NCI-H345 treated with DMSO at 0.1 percent for 48 hours (cell line): Measurements from ENCODE around the gene EXOSC9.
A peak's percentile ranks its signal among the peaks of the same experiment; 100 is the strongest.
"Not testable (repeated sequence)": the region's sequence is repeated elsewhere in the genome, so short reads cannot be mapped to it uniquely, and the experiment has no call there.

Experiments
- DNase-seq: peaks from one replicate; lab custom pipeline; 2025; ENCODE audit not compliant: unreplicated experiment; lab: John Stamatoyannopoulos, UW

The EXOSC9 gene, protein sequence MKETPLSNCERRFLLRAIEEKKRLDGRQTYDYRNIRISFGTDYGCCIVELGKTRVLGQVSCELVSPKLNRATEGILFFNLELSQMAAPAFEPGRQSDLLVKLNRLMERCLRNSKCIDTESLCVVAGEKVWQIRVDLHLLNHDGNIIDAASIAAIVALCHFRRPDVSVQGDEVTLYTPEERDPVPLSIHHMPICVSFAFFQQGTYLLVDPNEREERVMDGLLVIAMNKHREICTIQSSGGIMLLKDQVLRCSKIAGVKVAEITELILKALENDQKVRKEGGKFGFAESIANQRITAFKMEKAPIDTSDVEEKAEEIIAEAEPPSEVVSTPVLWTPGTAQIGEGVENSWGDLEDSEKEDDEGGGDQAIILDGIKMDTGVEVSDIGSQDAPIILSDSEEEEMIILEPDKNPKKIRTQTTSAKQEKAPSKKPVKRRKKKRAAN

DNA sequence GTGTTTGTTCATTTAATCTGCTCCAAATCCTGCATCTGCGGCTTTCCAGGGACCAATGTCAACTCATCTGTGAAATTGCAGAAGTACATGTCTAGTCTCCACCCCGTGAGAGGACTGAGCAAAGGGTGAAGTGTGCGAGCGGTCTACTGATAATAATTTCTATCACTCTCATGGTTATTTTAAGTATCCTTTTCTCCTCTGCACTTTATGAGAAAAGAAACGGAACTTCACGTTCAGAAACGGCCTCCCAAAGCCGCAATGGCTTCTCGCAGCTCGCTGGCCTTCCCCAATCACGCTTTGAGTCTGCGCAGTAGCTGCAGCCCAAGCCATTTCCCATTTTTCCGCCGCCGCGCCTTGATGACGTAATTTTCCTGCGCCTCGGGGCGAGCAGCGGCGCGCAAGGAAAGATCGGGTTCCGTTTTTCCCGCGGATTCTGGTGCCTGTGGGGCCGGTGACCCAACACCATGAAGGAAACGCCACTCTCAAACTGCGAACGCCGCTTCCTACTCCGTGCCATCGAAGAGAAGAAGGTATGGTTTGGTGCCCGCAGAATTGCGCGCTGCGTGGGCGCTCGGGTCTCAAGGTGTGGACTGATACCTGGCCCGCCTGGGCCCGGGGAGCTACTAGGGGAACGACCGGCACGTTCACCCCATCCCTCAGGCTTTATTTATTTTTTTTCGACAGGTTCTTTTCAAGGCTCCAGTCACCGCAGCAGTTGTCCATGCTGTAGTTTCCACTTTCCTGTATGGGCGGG, at the start of gene EXOSC9:
Gene EXOSC9 (plus strand): TSS at position 363 of the 754 bp plus-strand sequence. CDS start 102 bp downstream, at position 465.
- DNase-seq: peak; percentile 79

DNA sequence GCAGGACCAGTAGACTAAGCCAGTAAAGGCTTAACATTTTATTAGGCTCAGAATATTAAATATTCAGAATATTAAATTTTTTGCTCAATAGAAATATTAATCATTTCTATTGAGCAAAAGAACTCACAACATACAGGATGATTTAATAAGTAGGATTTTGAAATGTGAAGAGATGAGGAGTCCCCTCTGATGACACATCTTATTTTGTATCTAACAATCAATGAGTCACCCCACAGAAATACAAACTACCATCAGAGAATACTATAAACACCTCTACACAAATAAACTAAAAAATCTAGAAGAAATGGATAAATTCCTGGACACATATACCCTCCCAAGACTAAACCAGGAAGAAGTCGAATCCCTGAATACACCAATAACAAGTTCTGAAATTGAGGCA, 49.0 kb upstream of the EXOSC9 start:
- DNase-seq: not testable (repeated sequence)

DNA sequence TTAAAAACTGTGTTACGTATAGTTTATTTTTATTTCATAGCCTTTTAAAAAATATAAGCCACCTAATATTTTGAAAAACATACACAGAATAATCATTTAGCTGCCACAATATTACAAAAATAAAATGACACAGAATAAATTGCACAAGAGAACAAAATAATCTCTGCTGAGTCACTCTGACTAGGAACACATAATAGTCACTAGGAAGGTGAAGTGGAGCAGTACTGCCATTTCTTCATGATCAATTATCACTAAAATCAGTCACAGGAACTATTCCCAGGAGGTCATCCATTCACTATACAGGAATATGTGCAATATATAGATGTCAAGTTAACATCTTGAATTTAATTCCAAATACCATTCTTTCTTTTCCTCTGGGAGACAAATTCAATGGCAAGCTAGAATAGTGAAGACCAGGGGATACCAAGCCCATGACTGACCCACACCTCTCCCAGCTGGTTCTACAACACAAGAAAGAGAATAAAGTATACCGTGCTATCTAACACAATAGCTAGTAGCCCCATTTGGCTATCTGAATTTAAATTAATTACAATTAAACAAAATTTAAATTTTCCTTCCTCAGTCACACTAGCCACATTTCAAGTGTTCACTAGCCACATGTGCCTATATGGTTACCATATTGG, 42.1 kb upstream of the EXOSC9 start:
- DNase-seq: no peak

DNA sequence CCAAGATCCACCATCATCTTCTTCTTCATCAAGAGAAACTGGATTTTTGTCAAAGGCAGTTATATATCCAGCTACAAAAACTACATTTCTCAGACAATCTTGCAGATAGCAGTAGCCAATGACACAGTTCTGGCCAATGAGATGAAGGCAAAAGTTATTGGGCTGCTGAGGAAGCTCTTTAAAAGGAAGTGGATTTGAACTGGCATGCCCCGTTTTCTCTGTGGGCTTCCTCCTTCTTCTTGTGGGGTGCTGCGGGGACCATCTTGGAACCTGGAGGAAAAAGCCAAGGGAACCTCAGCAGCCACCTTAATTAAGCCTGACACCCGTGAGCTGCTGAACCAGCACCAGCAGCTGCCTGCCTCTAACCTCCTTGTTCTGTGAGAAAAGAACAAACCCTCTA, 40.9 kb upstream of the EXOSC9 start:
- no peak for DNase-seq

DNA sequence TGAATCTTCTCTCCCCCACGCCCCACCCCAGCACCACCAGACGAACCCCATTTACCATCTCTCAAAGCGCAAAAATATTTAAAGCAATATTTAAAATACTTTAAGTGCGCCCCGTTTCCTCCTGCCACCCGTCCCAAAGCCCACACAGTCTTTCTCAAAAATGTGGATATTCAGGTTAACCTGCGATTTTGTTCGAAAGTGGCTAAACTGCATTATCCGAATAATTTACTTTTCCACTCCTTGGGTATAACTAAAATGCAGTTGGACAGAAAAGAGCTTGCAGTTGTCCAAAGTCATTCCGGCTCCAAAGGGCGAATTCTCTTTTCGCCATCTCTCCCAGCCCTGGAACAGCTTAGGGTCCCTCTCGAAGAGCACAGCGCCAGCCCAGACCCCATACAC, 36.8 kb upstream of the EXOSC9 start:
- no peak for DNase-seq

DNA sequence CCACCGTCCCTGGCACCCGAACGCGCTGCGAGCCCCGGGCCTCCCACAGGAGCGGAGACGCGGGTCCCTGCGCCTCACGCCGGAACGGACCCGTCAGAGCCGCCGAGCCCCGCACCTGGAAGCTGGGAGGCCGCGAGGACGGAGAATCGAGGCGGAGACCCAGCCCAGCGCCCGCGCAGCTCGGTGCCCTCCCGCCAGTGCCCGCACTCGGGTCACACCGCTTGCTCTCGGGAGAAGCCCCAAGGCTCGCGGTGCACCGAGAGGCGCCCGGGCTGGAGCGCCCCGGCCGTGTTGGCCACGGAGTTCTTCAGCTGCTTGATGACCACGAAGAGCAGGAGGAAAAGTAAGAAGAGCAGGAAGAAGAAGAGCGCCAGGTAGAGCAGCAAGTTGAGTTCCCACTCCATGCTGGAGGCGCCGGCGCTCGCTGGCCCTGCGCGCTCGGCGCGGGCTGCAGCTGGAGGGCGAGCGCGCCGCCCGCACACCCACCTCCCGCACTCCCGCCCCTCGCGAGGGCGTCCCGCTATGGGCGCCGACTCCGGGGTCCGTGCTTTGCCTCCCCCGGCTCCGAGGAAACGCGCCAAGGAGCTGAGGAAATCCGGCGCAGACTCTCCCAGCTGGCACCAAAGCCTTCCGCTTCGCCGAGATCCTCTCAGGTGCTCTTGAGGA, 36.3 kb upstream of the EXOSC9 start, which contains the start of gene SMIM43:
Gene SMIM43 (minus strand): TSS at position 463 of the 666 bp plus-strand sequence. CDS start 59 bp downstream, at position 404.
- DNase-seq: peak; percentile 14

DNA sequence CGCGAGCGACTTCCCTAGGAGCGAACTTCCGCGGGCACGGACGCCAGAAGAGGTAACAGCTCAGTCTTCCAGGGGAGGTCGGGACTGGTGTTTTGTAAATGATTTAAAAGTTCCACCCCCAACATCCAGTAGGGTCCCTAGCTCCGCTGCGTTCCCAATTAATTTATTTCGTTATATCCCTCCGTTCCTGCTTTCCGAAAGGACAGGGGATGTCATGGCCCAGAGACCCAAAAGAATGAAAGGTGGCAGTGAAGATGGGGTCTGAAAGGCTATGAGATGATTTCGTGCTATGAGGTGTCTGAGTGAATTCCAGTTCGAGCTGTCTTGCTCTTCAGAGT, 35.8 kb upstream of the EXOSC9 start:
- no peak for DNase-seq

DNA sequence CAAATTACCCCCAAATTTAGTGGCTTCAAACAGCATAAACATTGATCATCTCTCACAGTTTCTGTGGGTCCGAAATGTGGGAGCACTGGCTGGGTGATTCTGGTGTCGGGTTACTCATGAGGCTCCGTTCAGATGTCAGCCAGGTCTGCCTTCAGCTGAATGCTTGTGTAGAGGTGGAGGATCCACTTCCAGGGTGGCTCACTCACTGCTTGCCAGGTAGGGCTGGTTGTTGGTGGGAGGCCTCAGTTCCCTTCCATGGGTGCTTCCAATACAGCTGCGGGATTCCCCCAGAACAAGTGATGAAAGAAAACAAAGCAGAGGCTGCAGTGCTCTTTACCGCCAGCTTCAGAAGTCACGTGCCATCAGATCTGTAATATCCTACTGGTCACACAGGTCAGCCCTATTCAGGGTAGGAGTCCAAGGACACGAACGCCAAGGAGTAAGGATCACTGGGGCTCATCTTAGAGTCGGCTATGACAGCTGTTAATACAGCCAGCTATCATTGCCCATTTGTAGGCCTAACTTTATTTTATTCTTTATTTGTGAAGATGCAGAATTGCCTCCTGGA, 35.1 kb upstream of the EXOSC9 start:
- DNase-seq: no peak

DNA sequence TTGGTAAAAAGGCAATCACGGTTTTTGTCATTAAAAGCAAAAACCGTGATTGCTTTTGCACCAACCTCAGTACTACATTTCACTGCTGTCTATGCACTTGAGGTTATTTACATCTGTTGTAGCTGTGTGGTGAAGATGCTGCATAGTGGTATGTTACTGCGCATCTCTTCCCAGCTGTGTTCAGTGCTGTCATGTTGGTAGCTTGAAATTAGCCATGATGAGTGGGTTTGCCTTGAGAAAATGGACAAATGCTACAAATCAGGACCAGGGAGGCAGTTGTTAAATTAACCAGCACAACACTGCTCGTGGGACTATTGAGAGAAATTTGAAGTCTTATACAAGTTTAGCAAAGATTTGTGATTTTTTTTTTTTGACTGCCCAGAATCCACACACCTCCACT, 34.0 kb upstream of the EXOSC9 start:
- no peak for DNase-seq

DNA sequence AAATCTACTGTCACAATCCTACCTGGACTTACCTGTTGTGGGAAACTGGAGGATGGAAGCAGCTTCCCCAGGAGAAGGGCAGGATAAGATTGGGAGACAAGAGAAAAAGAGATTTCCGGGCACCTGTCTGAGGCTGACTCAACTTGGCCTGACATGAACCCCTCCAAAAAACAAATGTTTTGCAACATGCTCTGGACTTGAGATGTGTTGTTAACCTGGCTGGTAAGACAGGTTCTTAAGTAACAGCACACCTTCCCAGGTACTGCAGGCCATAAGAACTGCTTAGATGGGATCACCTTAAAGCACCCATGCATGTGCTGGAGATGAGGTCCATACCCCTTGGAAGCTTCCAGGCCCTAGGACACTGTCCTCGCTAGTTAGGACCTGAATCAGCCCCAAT, 31.8 kb upstream of the EXOSC9 start:
- no peak for DNase-seq

DNA sequence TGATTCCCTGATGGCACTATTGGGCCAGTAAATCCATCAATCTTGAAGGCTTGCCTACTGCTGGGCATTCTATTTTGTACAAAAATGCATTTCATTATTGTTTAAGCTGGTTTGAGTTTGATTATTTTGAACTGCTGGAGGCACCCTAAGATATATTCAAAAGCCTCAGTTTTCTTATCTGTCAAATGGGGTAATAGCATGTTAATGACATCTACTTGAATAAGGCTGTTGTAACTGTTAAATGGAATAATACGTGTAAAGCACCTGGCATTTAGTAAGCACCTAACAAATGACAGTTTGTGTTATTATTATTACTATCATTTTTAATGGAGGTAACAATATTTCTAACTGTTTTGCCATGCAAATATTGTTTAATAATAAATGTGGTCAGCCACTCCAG, 29.3 kb upstream of the EXOSC9 start:
- no peak for DNase-seq

DNA sequence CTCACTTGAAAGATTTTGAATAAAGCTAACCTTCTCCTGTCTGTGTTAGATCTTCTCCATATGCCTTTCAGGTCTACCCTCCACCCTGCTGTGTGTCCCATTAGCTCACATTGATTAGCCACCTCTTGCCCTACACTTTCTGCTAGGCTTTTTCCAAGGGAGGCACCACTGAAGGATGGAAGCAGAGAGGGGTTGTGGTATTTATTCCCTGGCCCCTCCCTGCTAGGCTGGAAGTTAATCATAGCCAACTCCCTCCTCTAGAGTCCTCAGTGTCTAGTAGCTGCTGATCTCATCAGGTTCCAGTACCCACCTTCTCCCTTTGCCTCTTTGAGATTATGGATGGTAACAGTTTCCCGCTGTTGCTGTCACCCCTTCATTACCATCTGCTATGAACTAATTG, 27.2 kb upstream of the EXOSC9 start:
- DNase-seq: no peak

DNA sequence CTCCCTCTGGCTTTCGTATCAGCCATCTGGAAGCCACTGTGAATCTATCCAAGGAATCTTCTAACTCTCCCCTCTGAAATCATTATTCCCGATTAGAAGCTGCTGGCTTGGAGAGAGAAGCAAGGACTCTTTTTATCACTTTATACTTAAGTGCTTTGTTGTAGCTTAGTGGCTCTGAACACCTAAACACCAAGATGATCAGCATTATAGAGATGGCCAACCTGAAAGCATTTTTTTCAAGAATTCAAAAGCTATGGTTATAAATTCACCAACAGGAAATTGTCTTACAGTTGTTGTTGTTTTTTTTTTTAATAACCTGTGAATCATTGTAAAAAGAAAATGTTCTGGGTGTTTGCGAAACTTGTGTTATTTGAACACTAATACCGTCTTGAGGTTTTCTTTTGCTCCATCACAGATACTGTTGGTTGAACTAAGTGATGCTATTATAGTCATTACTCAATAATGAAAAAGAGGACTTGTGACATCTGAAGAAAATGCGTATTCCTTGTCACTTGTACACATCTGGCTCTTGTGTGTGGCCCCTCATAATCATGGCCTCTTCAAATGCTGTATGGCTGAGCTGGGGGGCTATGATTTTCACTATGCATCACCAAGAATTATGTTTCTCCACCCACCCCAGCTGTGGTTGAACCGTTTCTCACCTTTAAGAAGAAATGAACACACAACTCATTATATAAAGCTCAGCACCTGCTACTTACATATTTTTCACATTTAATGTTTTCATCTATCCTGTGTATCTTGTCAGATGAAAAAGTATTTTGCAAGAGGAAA, 24.3 kb upstream of the EXOSC9 start:
- DNase-seq: no peak

DNA sequence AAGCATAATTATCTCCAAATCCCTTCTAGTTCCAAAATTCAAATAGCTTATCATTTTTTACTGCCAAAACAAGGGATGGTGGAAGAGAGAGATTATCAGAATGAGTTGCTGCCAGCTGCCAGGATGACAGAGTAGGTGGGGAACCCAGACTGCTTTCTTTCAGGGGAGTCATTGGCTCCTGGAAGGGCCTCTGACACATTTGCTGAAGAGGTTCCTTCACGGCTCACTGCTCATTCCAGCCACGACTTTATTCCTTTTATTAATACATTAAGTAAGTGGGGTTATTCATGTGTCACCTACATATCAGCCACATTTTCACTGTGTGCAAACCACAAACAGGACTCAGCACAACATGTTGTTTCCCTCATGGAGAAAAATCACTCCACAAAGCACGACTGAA, 23.5 kb upstream of the EXOSC9 start:
- DNase-seq: no peak

DNA sequence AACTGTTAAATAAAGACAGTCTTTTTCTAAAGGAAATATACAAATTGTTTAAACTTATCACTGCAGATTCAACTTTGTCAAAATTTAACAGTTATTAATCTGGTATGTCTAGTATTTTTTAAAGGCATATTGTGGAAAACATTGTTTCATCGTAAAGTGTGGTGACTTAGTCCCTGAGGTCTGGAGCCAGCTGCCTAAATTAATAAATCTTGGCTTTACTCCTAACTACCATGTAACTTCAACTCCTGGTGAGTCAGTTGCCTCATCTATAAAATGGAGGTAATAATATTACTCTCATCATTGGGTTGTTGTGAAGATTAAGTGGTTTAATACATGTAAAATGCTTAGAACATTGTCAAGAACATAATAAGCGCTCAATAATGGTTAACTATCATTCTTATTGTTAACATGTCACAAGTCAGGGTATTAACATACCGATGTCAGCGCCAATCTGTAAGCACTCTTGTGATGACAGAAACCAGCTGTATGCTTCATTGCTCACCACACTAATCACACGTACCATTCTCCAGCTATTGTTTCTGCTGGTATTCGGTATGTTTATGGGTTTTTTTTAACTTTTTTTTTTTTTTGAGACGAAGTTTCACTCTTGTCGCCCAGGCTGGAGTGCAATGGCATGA, 22.0 kb upstream of the EXOSC9 start:
- no peak for DNase-seq

DNA sequence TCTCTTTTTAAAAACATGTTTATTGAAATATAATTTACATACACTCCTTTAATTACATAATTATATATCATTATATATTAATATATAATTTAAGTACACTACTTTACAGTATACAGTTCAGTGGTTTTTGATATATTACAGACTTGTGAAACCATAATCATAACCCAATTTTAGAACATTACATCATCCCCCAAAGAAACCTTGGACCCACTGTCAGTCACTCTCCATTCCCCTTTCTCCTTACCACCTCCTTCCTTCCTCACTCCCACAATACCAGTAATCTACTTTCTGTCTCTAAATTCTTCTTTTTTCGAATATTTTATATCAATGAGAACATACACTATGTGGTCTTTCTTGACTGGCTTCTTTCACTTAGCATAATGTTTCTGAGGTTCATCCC, 17.9 kb upstream of the EXOSC9 start:
- no peak for DNase-seq

DNA sequence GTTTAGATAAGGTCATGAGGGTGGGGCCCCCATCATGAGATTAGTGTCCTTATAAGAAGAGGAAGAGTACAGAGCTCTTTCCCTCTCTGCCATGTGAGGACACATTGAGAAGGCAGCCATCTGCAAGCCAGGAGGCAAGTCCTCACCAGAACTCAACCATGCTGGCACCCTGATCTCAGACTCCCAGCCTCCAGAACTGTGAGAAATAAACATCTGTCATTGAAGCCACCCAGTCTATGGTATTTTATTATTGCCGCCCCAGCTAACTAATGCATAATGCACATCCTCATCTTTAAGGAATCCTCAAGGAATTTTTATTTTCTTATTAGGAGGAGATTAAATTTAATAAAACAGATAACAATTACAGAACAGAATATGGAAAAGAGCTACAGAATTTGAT, 16.7 kb upstream of the EXOSC9 start:
- no peak for DNase-seq

DNA sequence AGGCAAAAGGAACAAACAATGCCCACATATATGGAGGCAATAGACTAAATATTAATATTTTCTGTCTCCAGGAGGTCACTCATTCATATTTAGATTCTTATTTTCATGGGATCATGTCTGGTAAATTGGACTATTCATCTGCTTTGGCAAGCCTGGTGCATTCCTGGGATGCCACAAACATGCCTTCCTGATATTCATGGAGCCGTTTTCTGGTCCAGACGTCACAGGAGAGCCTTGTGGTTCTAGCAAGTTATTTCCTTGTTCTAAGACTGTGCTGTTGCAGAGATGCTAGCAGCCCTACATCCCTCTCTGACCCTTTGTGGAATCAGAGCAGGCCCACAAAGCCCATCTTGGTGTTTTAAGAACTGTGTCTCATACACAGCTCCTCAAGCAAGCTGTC, 16.1 kb upstream of the EXOSC9 start:
- DNase-seq: no peak

DNA sequence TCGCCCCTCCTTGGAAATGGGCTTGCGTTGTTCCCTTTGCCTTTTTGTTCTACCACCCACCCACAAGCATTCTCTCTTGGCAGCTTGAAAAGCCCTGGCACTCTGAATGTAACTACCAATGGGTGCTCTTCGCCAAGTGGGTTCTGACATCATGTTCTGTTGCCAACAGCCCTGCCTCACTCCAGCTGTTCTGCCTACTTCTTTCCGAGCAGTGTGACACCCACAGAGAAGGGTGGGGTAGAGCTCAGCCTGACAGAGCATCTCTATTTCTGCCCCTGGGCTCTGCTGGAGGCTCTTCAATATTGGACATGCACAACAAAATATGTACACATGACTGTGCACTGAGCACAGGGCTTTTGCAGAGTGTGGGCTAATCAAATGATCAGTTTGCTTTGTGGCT, 15.6 kb upstream of the EXOSC9 start:
- no peak for DNase-seq

DNA sequence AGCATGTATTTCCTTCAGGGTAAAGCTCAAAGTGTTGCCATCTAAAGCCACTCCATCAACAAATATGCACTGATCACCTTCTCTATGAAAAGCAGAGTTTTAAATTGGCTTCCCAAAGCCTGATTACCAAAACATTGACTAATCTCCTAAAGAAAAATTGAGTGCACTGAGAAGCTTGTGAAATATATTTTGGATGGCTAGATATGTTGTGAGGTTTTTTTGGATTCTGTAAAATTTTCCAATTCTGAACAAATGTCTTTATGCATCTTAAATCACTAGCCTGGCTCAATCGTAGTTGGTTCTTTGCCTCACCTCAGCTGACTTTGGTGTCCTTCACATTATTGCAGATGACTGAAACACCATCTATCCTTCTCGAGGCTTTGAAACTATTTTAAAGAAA, 14.9 kb upstream of the EXOSC9 start:
- no peak for DNase-seq
